ENCODE measurements around the gene MMP26.

- TF ChIP-seq ZNF146 (tag by site-specific recombination; IDR thresholded peaks at IDR 0.05) (no peak), CTCF (tag by site-specific recombination; IDR thresholded peaks at IDR 0.05) (no peak), BCL11A (tag by site-specific recombination; IDR thresholded peaks at IDR 0.05; ENCODE audit: low read depth) (no peak), ZNF423 (tag by site-specific recombination; IDR thresholded peaks at IDR 0.05) (no peak), ZNF133 (tag by site-specific recombination; IDR thresholded peaks at IDR 0.05) (no peak), REST (tag by site-specific recombination; IDR thresholded peaks at IDR 0.05) (no peak), ZNF24 (tag by site-specific recombination; IDR thresholded peaks at IDR 0.05) (no peak)
- TF ChIP-seq, protein P1, sequence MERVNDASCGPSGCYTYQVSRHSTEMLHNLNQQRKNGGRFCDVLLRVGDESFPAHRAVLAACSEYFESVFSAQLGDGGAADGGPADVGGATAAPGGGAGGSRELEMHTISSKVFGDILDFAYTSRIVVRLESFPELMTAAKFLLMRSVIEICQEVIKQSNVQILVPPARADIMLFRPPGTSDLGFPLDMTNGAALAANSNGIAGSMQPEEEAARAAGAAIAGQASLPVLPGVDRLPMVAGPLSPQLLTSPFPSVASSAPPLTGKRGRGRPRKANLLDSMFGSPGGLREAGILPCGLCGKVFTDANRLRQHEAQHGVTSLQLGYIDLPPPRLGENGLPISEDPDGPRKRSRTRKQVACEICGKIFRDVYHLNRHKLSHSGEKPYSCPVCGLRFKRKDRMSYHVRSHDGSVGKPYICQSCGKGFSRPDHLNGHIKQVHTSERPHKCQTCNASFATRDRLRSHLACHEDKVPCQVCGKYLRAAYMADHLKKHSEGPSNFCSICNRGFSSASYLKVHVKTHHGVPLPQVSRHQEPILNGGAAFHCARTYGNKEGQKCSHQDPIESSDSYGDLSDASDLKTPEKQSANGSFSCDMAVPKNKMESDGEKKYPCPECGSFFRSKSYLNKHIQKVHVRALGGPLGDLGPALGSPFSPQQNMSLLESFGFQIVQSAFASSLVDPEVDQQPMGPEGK (tag by site-specific recombination; IDR thresholded peaks at IDR 0.05), result no peak
Observed at GRCh38 chr11:4695442-4695841, 9.1 kb upstream of the MMP26 start.

Data from HEK293 (cell line).